ENCODE data around the gene OGFOD1.

Gene OGFOD1

GRCh38 chr16:56478281-56479049, 27.1 kb downstream of the OGFOD1 start:
- DNase-seq (ENCODE audit: low read depth): no peak

GRCh38 chr16:56479469-56479868, 28.1 kb downstream of the OGFOD1 start:
- TF ChIP-seq CTCF (IDR thresholded peaks at IDR 0.05; ENCODE audit: insufficient read depth, low read depth, low read length, missing control alignments): no peak
- H3K4me3 ChIP-seq (ENCODE audit: low read length): no peak overlapping the region
- peak; percentile 9 for DNase-seq (ENCODE audit: low read depth)

More at GRCh38 chr16:56478281-56479049, 27.1 kb downstream of the OGFOD1 start:
- TF ChIP-seq CTCF (IDR thresholded peaks at IDR 0.05; ENCODE audit: insufficient read depth, low read depth, low read length, missing control alignments): no peak
- H3K4me3 ChIP-seq (ENCODE audit: low read length): no peak overlapping the region

GRCh38 chr16:56480776-56481467, 29.6 kb downstream of the OGFOD1 start:
- no peak overlapping the region for H3K4me3 ChIP-seq (ENCODE audit: low read length)
- no peak for DNase-seq (ENCODE audit: low read depth)
- no peak for TF ChIP-seq CTCF (IDR thresholded peaks at IDR 0.05; ENCODE audit: insufficient read depth, low read depth, low read length, missing control alignments)

GRCh38 chr16:56481468-56482122, 30.2 kb downstream of the OGFOD1 start:
- no peak overlapping the region for H3K4me3 ChIP-seq (ENCODE audit: low read length)
- no peak for DNase-seq (ENCODE audit: low read depth)
- TF ChIP-seq CTCF (IDR thresholded peaks at IDR 0.05; ENCODE audit: insufficient read depth, low read depth, low read length, missing control alignments): no peak

GRCh38 chr16:56482683-56483236, 31.4 kb downstream of the OGFOD1 start:
- no peak overlapping the region for H3K4me3 ChIP-seq (ENCODE audit: low read length)
- DNase-seq (ENCODE audit: low read depth): no peak
- TF ChIP-seq CTCF (IDR thresholded peaks at IDR 0.05; ENCODE audit: insufficient read depth, low read depth, low read length, missing control alignments): no peak

- no peak for TF ChIP-seq CTCF (IDR thresholded peaks at IDR 0.05; ENCODE audit: insufficient read depth, low read depth, low read length, missing control alignments)
- H3K4me3 ChIP-seq (ENCODE audit: low read length): no peak overlapping the region
- DNase-seq (ENCODE audit: low read depth): no peak
Measured at GRCh38 chr16:56483394-56483793, 32.0 kb downstream of the OGFOD1 start.

Measured in epithelial cell of esophagus (primary cell).